ENCODE data around the gene RNMT. TPM values are rescaled to one million over a fixed set of nuclear protein-coding genes. Genes with fewer than 3 reads are reported as not detected.

RNMT gene
- total RNA-seq, 4 donors from 2014 or later: 10.9 to 15.2 (median 13.0) TPM

- DNase-seq: no peak
- H3K27ac ChIP-seq: no peak overlapping the region
- in situ Hi-C loops (cut with MboI; ENCODE audit: low pct_ligation_motif_present in 1 of 4, low pct_unique_long_range_greater_than_20kb in 1 of 4, low sequenced_read_pairs in 3 of 4) (no loop called here), intact Hi-C loops (cut with DNase I; ENCODE audit: low total_unique reads) (no loop called here)
- no peaks in the 10 kb centered on the region for H3K9me3 ChIP-seq
- H3K27me3 ChIP-seq: peaks cover 10% of the 10 kb centered on the region
- peaks cover 0 to 11% (median 3%) of the 10 kb centered on the region in 4 donors for H3K4me1 ChIP-seq
- no peaks in the 10 kb centered on the region for H3K36me3 ChIP-seq
- H3K4me3 ChIP-seq: no peak overlapping the region
- no peak for TF ChIP-seq CTCF (IDR thresholded peaks at IDR 0.05)
- no peak for TF ChIP-seq POLR2AphosphoS5 (IDR thresholded peaks at IDR 0.05)
- TF ChIP-seq EP300 (IDR thresholded peaks at IDR 0.05; ENCODE audit: low read depth): no peak
- WGBS, 2 donors (ENCODE audit: low coverage in 1 of 2): 52 to 63% methylated on average over 3 of the region's 3 CpGs
Measured at GRCh38 chr18:13797157-13797611, 70.7 kb downstream of the RNMT start.

DNA sequence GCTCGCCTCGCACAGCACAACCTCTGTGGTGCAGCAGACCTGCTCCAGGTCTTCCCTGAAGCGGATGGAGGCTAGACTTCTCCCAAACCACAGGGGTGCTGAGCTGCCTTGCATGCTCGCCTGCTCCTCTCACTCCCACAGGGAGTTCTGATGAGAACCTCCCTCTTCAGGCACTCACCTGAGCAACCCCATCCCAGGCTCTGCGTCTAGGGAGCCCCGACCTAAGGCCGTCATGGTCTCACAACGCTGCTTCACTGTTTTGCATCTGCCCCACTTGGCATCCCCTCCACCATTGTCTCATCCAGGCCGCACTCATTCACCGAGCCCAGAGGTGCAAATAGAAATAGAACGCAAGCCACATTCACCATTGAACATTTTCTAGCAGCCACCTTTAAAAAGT, 72.9 kb downstream of the RNMT start:
- no peak for DNase-seq
- H3K9me3 ChIP-seq: no peaks in the 10 kb centered on the region
- H3K27ac ChIP-seq: no peak overlapping the region
- H3K4me1 ChIP-seq: peaks cover 0 to 11% (median 3%) of the 10 kb centered on the region in 4 donors
- H3K27me3 ChIP-seq: peaks cover 10% of the 10 kb centered on the region
- WGBS, 2 donors (ENCODE audit: low coverage in 1 of 2): 90% methylated on average over 2 to 11 of the region's 11 CpGs
- no peak overlapping the region for H3K4me3 ChIP-seq
- intact Hi-C loops (cut with DNase I; ENCODE audit: low total_unique reads) (no loop called here), in situ Hi-C loops (cut with MboI; ENCODE audit: low pct_ligation_motif_present in 1 of 4, low pct_unique_long_range_greater_than_20kb in 1 of 4, low sequenced_read_pairs in 3 of 4) (no loop called here)
- TF ChIP-seq CTCF (IDR thresholded peaks at IDR 0.05): no peak
- no peak for TF ChIP-seq EP300 (IDR thresholded peaks at IDR 0.05; ENCODE audit: low read depth)
- no peak for TF ChIP-seq POLR2A (IDR thresholded peaks at IDR 0.05)
- no peak for TF ChIP-seq POLR2AphosphoS5 (IDR thresholded peaks at IDR 0.05)
- no peaks in the 10 kb centered on the region for H3K36me3 ChIP-seq

GRCh38 chr18:13800505-13801259, 74.2 kb downstream of the RNMT start:
- peaks cover 0 to 11% (median 3%) of the 10 kb centered on the region in 4 donors for H3K4me1 ChIP-seq
- no peaks in the 10 kb centered on the region for H3K9me3 ChIP-seq
- WGBS, 2 donors (ENCODE audit: low coverage in 1 of 2): 15 to 17% methylated on average over 1 to 21 of the region's 30 CpGs
- intact Hi-C loops (cut with DNase I; ENCODE audit: low total_unique reads) (no loop called here), in situ Hi-C loops (cut with MboI; ENCODE audit: low pct_ligation_motif_present in 1 of 4, low pct_unique_long_range_greater_than_20kb in 1 of 4, low sequenced_read_pairs in 3 of 4) (no loop called here)
- peak; percentile 79 for DNase-seq
- H3K36me3 ChIP-seq: no peaks in the 10 kb centered on the region
- H3K4me3 ChIP-seq: peak overlapping the region in 2 of 4 donors; percentile 13 to 37
- no peak for TF ChIP-seq POLR2A (IDR thresholded peaks at IDR 0.05)
- peak; percentile 31 to 54 (median 49) for TF ChIP-seq CTCF (IDR thresholded peaks at IDR 0.05)
- peaks cover 14% of the 10 kb centered on the region for H3K27me3 ChIP-seq
- H3K27ac ChIP-seq: no peak overlapping the region

GRCh38 chr18:13801260-13801601, 74.8 kb downstream of the RNMT start:
- Histone ChIP-seq H3K36me3 (no peaks in the 10 kb centered on the region), H3K9me3 (no peaks in the 10 kb centered on the region), H3K27me3 (peaks cover 14% of the 10 kb centered on the region), H3K4me3 (peak overlapping the region in 2 of 4 donors; percentile 13 to 37), H3K27ac (no peak overlapping the region), H3K4me1 (peaks cover 0 to 11% (median 3%) of the 10 kb centered on the region in 4 donors)
- DNase-seq: no peak
- TF ChIP-seq POLR2A (IDR thresholded peaks at IDR 0.05) (no peak), EP300 (IDR thresholded peaks at IDR 0.05; ENCODE audit: low read depth) (no peak), POLR2AphosphoS5 (IDR thresholded peaks at IDR 0.05) (no peak)
- in situ Hi-C loops (cut with MboI; ENCODE audit: low pct_ligation_motif_present in 1 of 4, low pct_unique_long_range_greater_than_20kb in 1 of 4, low sequenced_read_pairs in 3 of 4) (no loop called here), intact Hi-C loops (cut with DNase I; ENCODE audit: low total_unique reads) (no loop called here)
- WGBS, 2 donors (ENCODE audit: low coverage in 1 of 2): 17 to 19% methylated on average over 14 to 15 of the region's 15 CpGs

Measured in transverse colon (tissue), 4 donors.